ENCODE data around the gene ATP1A3. TPM values are rescaled to one million over a fixed set of nuclear protein-coding genes. Genes with fewer than 3 reads are reported as not detected.

Gene ATP1A3
- total RNA-seq, 1 donor from 2014 or later: not detected

DNA sequence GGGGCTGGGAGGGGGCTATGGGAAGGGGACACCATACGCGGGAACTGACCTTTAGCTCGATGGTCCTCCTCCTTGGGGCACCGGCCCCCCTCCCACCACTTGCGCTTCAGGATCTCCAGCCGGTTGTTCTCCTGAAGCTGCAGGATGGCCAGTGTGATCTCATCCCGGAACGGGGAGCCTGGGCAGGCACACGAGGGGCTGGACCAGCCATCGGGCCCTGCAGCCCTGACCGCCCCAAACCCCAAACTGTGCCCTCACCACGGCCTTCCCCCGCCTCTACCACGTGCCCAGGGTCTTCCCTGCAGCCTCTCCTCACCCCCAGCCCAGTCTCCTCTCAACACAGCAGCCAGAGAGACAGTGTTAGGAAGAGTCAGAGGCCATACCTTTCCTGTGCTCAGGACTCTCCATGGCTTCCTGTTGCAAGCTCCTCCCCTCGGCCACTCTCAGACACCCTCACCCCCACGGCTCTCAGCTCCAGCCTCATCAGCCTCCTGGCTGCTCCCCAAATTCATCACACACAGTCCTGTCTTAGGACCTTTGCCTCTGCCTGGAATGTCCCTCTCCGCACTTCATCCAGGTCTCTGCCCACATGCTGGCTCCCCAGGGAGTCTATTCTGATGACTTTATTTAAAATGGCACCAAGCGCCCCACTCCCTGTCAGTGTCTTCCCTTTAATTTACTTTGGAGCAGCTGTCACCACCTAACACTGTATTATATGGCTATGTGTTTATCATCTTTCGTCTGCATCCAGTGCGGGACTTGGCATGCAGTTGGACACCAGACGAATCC lies 9.7 kb upstream of the ATP1A3 start:
- Histone ChIP-seq H3K36me3 (ENCODE audit: control insufficient read depth, insufficient read depth, low read length) (no peaks in the 10 kb centered on the region), H3K4me3 (ENCODE audit: low read depth, low read length) (no peak overlapping the region), H3K27me3 (ENCODE audit: control insufficient read depth, insufficient read depth, low read length) (peaks cover 23% of the 10 kb centered on the region)
- DNase-seq (ENCODE audit: low read depth): no peak
- TF ChIP-seq, protein P1, sequence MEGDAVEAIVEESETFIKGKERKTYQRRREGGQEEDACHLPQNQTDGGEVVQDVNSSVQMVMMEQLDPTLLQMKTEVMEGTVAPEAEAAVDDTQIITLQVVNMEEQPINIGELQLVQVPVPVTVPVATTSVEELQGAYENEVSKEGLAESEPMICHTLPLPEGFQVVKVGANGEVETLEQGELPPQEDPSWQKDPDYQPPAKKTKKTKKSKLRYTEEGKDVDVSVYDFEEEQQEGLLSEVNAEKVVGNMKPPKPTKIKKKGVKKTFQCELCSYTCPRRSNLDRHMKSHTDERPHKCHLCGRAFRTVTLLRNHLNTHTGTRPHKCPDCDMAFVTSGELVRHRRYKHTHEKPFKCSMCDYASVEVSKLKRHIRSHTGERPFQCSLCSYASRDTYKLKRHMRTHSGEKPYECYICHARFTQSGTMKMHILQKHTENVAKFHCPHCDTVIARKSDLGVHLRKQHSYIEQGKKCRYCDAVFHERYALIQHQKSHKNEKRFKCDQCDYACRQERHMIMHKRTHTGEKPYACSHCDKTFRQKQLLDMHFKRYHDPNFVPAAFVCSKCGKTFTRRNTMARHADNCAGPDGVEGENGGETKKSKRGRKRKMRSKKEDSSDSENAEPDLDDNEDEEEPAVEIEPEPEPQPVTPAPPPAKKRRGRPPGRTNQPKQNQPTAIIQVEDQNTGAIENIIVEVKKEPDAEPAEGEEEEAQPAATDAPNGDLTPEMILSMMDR (IDR thresholded peaks at IDR 0.05; ENCODE audit: insufficient read depth, low read length, poor library complexity, severe bottlenecking): no peak

GRCh38 chr19:41999878-42000208 lies 5.8 kb upstream of the ATP1A3 start:
- DNase-seq (ENCODE audit: low read depth): no peak
- Histone ChIP-seq H3K36me3 (ENCODE audit: control insufficient read depth, insufficient read depth, low read length) (no peaks in the 10 kb centered on the region), H3K4me3 (ENCODE audit: low read depth, low read length) (no peak overlapping the region), H3K27me3 (ENCODE audit: control insufficient read depth, insufficient read depth, low read length) (peaks cover 61% of the 10 kb centered on the region)
- TF ChIP-seq, protein P1 (IDR thresholded peaks at IDR 0.05; ENCODE audit: insufficient read depth, low read length, poor library complexity, severe bottlenecking): no peak

GRCh38 chr19:41999071-41999877 lies 5.2 kb upstream of the ATP1A3 start:
- no peak for DNase-seq (ENCODE audit: low read depth)
- TF ChIP-seq, protein P1 (IDR thresholded peaks at IDR 0.05; ENCODE audit: insufficient read depth, low read length, poor library complexity, severe bottlenecking): no peak
- Histone ChIP-seq H3K27me3 (ENCODE audit: control insufficient read depth, insufficient read depth, low read length) (peaks cover 66% of the 10 kb centered on the region), H3K4me3 (ENCODE audit: low read depth, low read length) (no peak overlapping the region), H3K36me3 (ENCODE audit: control insufficient read depth, insufficient read depth, low read length) (no peaks in the 10 kb centered on the region)

DNA sequence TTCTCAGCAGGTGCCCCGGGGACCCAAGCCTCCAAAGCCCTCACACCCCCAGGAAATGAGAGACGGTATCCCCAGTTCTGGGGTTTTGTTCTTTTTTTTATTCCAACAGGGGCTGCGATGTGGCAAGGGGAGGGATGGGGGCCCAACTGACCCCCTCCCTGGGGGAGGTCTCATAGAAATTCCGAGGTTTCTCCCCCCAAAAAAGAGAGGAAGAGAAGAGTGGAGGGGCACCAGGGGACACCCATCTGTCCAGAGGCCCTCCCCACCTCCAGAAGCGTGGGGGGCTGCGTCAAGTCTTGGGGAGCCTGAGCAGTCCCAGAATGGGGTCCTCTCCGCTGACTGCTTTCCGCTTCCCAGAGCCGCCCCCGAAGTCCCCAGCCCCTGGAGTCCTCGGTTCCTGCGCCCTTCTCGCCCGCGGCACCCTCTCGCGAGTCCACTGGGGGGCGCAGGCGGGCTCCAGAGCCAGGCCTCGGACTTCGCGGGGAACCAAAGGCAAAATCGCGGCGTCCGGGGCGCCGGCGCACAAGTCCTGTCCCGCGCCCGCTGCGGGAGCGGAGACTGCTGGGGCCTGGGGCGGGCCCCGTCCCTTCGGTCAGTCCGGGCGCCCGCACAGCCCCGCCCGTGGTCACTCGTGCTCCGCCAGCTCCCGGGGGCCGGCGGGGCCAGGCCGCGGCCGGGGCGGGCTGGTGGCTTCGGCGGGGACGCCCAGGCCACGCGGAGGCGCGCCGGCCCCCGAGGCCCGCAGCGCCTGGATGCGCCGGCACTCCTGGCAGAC lies 4.4 kb upstream of the ATP1A3 start:
- no peak for DNase-seq (ENCODE audit: low read depth)
- H3K36me3 ChIP-seq (ENCODE audit: control insufficient read depth, insufficient read depth, low read length): no peaks in the 10 kb centered on the region
- no peak overlapping the region for H3K4me3 ChIP-seq (ENCODE audit: low read depth, low read length)
- H3K27me3 ChIP-seq (ENCODE audit: control insufficient read depth, insufficient read depth, low read length): peaks cover 72% of the 10 kb centered on the region
- TF ChIP-seq, protein P1 (IDR thresholded peaks at IDR 0.05; ENCODE audit: insufficient read depth, low read length, poor library complexity, severe bottlenecking): peak; percentile 78

DNA sequence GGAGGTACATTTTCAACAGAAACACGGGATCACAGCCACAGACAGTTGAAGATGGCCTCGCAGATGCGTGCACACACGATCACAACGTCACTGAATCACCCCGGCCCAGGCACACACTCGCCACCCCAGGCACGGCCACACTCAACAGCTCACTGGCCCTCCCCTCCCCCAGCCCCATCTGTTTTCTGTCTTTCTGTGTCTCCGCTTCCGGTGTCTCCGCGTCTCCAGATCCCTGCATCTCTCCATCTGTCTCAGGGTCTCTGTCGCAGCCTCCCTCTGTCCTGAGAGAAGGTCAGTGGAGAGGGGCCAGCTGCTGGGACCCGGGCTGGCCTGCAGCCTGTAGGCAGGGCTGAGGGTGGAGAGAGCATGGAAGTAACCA lies 3.8 kb upstream of the ATP1A3 start:
- Histone ChIP-seq H3K36me3 (ENCODE audit: control insufficient read depth, insufficient read depth, low read length) (no peaks in the 10 kb centered on the region), H3K4me3 (ENCODE audit: low read depth, low read length) (no peak overlapping the region), H3K27me3 (ENCODE audit: control insufficient read depth, insufficient read depth, low read length) (peaks cover 76% of the 10 kb centered on the region)
- no peak for DNase-seq (ENCODE audit: low read depth)
- TF ChIP-seq, protein P1 (IDR thresholded peaks at IDR 0.05; ENCODE audit: insufficient read depth, low read length, poor library complexity, severe bottlenecking): no peak

Measured in kidney epithelial cell (primary cell).